ENCODE data around the gene SFXN2. TPM values are rescaled to one million over a fixed set of nuclear protein-coding genes. Genes with fewer than 3 reads are reported as not detected.

The SFXN2 gene
- total and polyA plus RNA-seq, 4 donors = 6.9 to 14.6 (median 8.9) TPM

- WGBS (ENCODE audit: insufficient coverage) = 65% methylated on average over 7 of the region's 10 CpGs
- peaks cover 62% of the 10 kb centered on the region for H3K4me1 ChIP-seq (ENCODE audit: control insufficient read depth, insufficient read depth, low read length)
- H3K4me3 ChIP-seq (ENCODE audit: low read depth, low read length) = no peak overlapping the region
- no peaks in the 10 kb centered on the region for H3K27me3 ChIP-seq (ENCODE audit: control insufficient read depth, insufficient read depth, low read length)
- no peak for DNase-seq (ENCODE audit: low read depth in 4 of 6, low spot score in 6 of 6)
- no peaks in the 10 kb centered on the region for H3K9me3 ChIP-seq (ENCODE audit: control insufficient read depth, insufficient read depth, low read length)
- H3K27ac ChIP-seq (ENCODE audit: low read depth, low read length) = peak overlapping the region; percentile 4
- no peaks in the 10 kb centered on the region for H3K36me3 ChIP-seq (ENCODE audit: control insufficient read depth, insufficient read depth, low read length)
These were observed 65.5 kb downstream of the SFXN2 start for GRCh38 chr10:102779680-102780526.

GRCh38 chr10:102780527-102780808, 66.0 kb downstream of the SFXN2 start:
- H3K27ac ChIP-seq (ENCODE audit: low read depth, low read length) = no peak overlapping the region
- WGBS (ENCODE audit: insufficient coverage) = 83% methylated on average over 1 of the region's 1 CpG

GRCh38 chr10:102781090-102781920, 66.9 kb downstream of the SFXN2 start:
- no peak overlapping the region for H3K4me3 ChIP-seq (ENCODE audit: low read depth, low read length)
- 0% methylated on average over 2 of the region's 8 CpGs for WGBS (ENCODE audit: insufficient coverage)
- H3K4me1 ChIP-seq (ENCODE audit: control insufficient read depth, insufficient read depth, low read length) = peaks cover 52% of the 10 kb centered on the region
- peak in 2 of 6 donors; percentile 50 to 54 for DNase-seq (ENCODE audit: low read depth in 4 of 6, low spot score in 6 of 6)
- no peaks in the 10 kb centered on the region for H3K9me3 ChIP-seq (ENCODE audit: control insufficient read depth, insufficient read depth, low read length)
- H3K36me3 ChIP-seq (ENCODE audit: control insufficient read depth, insufficient read depth, low read length) = no peaks in the 10 kb centered on the region
- H3K27me3 ChIP-seq (ENCODE audit: control insufficient read depth, insufficient read depth, low read length) = no peaks in the 10 kb centered on the region
- peak overlapping the region; percentile 79 for H3K27ac ChIP-seq (ENCODE audit: low read depth, low read length)

More at GRCh38 chr10:102780527-102780808, 66.0 kb downstream of the SFXN2 start:
- no peak for DNase-seq (ENCODE audit: low read depth in 4 of 6, low spot score in 6 of 6)
- no peaks in the 10 kb centered on the region for H3K9me3 ChIP-seq (ENCODE audit: control insufficient read depth, insufficient read depth, low read length)
- H3K4me1 ChIP-seq (ENCODE audit: control insufficient read depth, insufficient read depth, low read length) = peaks cover 57% of the 10 kb centered on the region
- no peak overlapping the region for H3K4me3 ChIP-seq (ENCODE audit: low read depth, low read length)
- no peaks in the 10 kb centered on the region for H3K36me3 ChIP-seq (ENCODE audit: control insufficient read depth, insufficient read depth, low read length)
- no peaks in the 10 kb centered on the region for H3K27me3 ChIP-seq (ENCODE audit: control insufficient read depth, insufficient read depth, low read length)

- Histone ChIP-seq H3K4me1 (ENCODE audit: control insufficient read depth, insufficient read depth, low read length) (peaks cover 45% of the 10 kb centered on the region), H3K4me3 (ENCODE audit: low read depth, low read length) (no peak overlapping the region), H3K27ac (ENCODE audit: low read depth, low read length) (peak overlapping the region; percentile 90), H3K9me3 (ENCODE audit: control insufficient read depth, insufficient read depth, low read length) (no peaks in the 10 kb centered on the region), H3K36me3 (ENCODE audit: control insufficient read depth, insufficient read depth, low read length) (no peaks in the 10 kb centered on the region), H3K27me3 (ENCODE audit: control insufficient read depth, insufficient read depth, low read length) (no peaks in the 10 kb centered on the region)
- DNase-seq (ENCODE audit: low read depth in 4 of 6, low spot score in 6 of 6) = peak in 1 of 6 donors; percentile 45
- 90% methylated on average over 2 of the region's 6 CpGs for WGBS (ENCODE audit: insufficient coverage)
These were observed 67.6 kb downstream of the SFXN2 start for GRCh38 chr10:102781921-102782557.

GRCh38 chr10:102782673-102783551, 68.5 kb downstream of the SFXN2 start:
- Histone ChIP-seq H3K4me1 (ENCODE audit: control insufficient read depth, insufficient read depth, low read length) (peaks cover 37% of the 10 kb centered on the region), H3K36me3 (ENCODE audit: control insufficient read depth, insufficient read depth, low read length) (no peaks in the 10 kb centered on the region), H3K4me3 (ENCODE audit: low read depth, low read length) (no peak overlapping the region), H3K27me3 (ENCODE audit: control insufficient read depth, insufficient read depth, low read length) (no peaks in the 10 kb centered on the region), H3K27ac (ENCODE audit: low read depth, low read length) (peak overlapping the region; percentile 90), H3K9me3 (ENCODE audit: control insufficient read depth, insufficient read depth, low read length) (no peaks in the 10 kb centered on the region)
- WGBS (ENCODE audit: insufficient coverage) = 57% methylated on average over 9 of the region's 18 CpGs
- peak in 1 of 6 donors; percentile 65 for DNase-seq (ENCODE audit: low read depth in 4 of 6, low spot score in 6 of 6)

GRCh38 chr10:102783568-102783967, 69.1 kb downstream of the SFXN2 start:
- WGBS (ENCODE audit: insufficient coverage) = no CpG with 5 or more reads among the region's 1 CpG
- H3K36me3 ChIP-seq (ENCODE audit: control insufficient read depth, insufficient read depth, low read length) = no peaks in the 10 kb centered on the region
- no peaks in the 10 kb centered on the region for H3K27me3 ChIP-seq (ENCODE audit: control insufficient read depth, insufficient read depth, low read length)
- DNase-seq (ENCODE audit: low read depth in 4 of 6, low spot score in 6 of 6) = no peak
- H3K4me1 ChIP-seq (ENCODE audit: control insufficient read depth, insufficient read depth, low read length) = peaks cover 33% of the 10 kb centered on the region
- H3K4me3 ChIP-seq (ENCODE audit: low read depth, low read length) = no peak overlapping the region
- H3K27ac ChIP-seq (ENCODE audit: low read depth, low read length) = peak overlapping the region; percentile 90
- no peaks in the 10 kb centered on the region for H3K9me3 ChIP-seq (ENCODE audit: control insufficient read depth, insufficient read depth, low read length)

- no peaks in the 10 kb centered on the region for H3K9me3 ChIP-seq (ENCODE audit: control insufficient read depth, insufficient read depth, low read length)
- H3K4me3 ChIP-seq (ENCODE audit: low read depth, low read length) = no peak overlapping the region
- no peaks in the 10 kb centered on the region for H3K36me3 ChIP-seq (ENCODE audit: control insufficient read depth, insufficient read depth, low read length)
- DNase-seq (ENCODE audit: low read depth in 4 of 6, low spot score in 6 of 6) = no peak
- WGBS (ENCODE audit: insufficient coverage) = 64% methylated on average over 1 of the region's 2 CpGs
- peaks cover 27% of the 10 kb centered on the region for H3K4me1 ChIP-seq (ENCODE audit: control insufficient read depth, insufficient read depth, low read length)
- H3K27ac ChIP-seq (ENCODE audit: low read depth, low read length) = peak overlapping the region; percentile 44
- no peaks in the 10 kb centered on the region for H3K27me3 ChIP-seq (ENCODE audit: control insufficient read depth, insufficient read depth, low read length)
These were observed 71.4 kb downstream of the SFXN2 start for GRCh38 chr10:102785818-102786217.

- Histone ChIP-seq H3K27ac (ENCODE audit: low read depth, low read length) (peak overlapping the region; percentile 68), H3K36me3 (ENCODE audit: control insufficient read depth, insufficient read depth, low read length) (no peaks in the 10 kb centered on the region), H3K9me3 (ENCODE audit: control insufficient read depth, insufficient read depth, low read length) (no peaks in the 10 kb centered on the region), H3K4me1 (ENCODE audit: control insufficient read depth, insufficient read depth, low read length) (peaks cover 40% of the 10 kb centered on the region), H3K27me3 (ENCODE audit: control insufficient read depth, insufficient read depth, low read length) (no peaks in the 10 kb centered on the region), H3K4me3 (ENCODE audit: low read depth, low read length) (no peak overlapping the region)
- DNase-seq (ENCODE audit: low read depth in 4 of 6, low spot score in 6 of 6) = peak in 1 of 6 donors; percentile 80
- 55% methylated on average over 2 of the region's 8 CpGs for WGBS (ENCODE audit: insufficient coverage)
These were observed 77.4 kb downstream of the SFXN2 start for GRCh38 chr10:102791754-102792395.
